Measurements from ENCODE around the gene PLXNB3.
A peak's percentile ranks its signal among the peaks of the same experiment; 100 is the strongest.

PLXNB3 gene

GRCh38 chrX:153762626-153763173, 1.3 kb upstream of the PLXNB3 start:
- no peak for DNase-seq

- no peak for DNase-seq
Measured at GRCh38 chrX:153763298-153763932, 634 bp upstream of the PLXNB3 start.

GRCh38 chrX:153764786-153765137, 713 bp downstream of the PLXNB3 start:
- no peak for DNase-seq

GRCh38 chrX:153765138-153766079, 1.4 kb downstream of the PLXNB3 start:
- DNase-seq: no peak

GRCh38 chrX:153766098-153766817, 2.2 kb downstream of the PLXNB3 start:
- peak; percentile 37 for DNase-seq

- DNase-seq: no peak
Measured at GRCh38 chrX:153766871-153767673, 3.0 kb downstream of the PLXNB3 start.

GRCh38 chrX:153767674-153768055, 3.6 kb downstream of the PLXNB3 start:
- DNase-seq: no peak

GRCh38 chrX:153768311-153769157, 4.5 kb downstream of the PLXNB3 start:
- DNase-seq: no peak

GRCh38 chrX:153769158-153769864, 5.3 kb downstream of the PLXNB3 start:
- no peak for DNase-seq

GRCh38 chrX:153769865-153770600, 6.0 kb downstream of the PLXNB3 start:
- no peak for DNase-seq

GRCh38 chrX:153770601-153771414, 6.8 kb downstream of the PLXNB3 start:
- DNase-seq: no peak

- DNase-seq: no peak
Measured at GRCh38 chrX:153771415-153772315, 7.6 kb downstream of the PLXNB3 start.

GRCh38 chrX:153772316-153773217, 8.5 kb downstream of the PLXNB3 start:
- DNase-seq: no peak

- no peak for DNase-seq
Measured at GRCh38 chrX:153773218-153773611, 9.2 kb downstream of the PLXNB3 start.

- DNase-seq: no peak
Measured at GRCh38 chrX:153773741-153774575, 9.9 kb downstream of the PLXNB3 start.
